Endometrial microvascular endothelial cells (primary cell): ENCODE measurements around the gene SMCP. TPM values are rescaled to one million over a fixed set of nuclear protein-coding genes. Genes with fewer than 3 reads are reported as not detected.

ENCODE experiments used
- in situ Hi-C: cut with HindIII; loops from 2 replicates; pipeline ENCODE4 v1.10.0; 2017; ENCODE audit warnings: low sequenced_read_pairs, low pct_unique_long_range_greater_than_20kb; ENCODE audit errors: inconsistent ontology term
- total RNA-seq: library from RNA; depleted of rRNA; stranded (reverse); fragments of >200 nt; gene quantifications from one replicate; pipeline ENCODE4 v1.2.3, GENCODE V29; 2015; ENCODE audit errors: inconsistent ontology term

The SMCP gene
- total RNA-seq, 1 donor from 2014 or later = not detected

DNA sequence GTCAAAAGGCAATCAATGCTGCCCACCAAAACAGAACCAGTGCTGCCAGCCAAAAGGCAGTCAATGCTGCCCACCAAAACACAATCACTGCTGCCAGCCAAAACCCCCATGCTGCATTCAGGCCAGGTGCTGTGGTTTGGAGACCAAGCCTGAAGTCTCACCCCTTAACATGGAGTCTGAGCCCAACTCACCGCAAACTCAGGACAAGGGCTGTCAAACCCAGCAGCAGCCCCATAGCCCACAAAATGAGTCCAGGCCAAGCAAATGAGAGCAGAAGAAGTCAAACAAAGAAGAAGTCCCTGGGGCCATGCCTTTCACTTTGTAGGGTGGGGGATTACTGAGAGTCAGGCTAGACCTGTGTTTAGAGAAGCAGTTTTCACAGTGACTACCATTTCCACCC is 6.4 kb downstream of the SMCP start:
- in situ Hi-C loops = no loop called here

DNA sequence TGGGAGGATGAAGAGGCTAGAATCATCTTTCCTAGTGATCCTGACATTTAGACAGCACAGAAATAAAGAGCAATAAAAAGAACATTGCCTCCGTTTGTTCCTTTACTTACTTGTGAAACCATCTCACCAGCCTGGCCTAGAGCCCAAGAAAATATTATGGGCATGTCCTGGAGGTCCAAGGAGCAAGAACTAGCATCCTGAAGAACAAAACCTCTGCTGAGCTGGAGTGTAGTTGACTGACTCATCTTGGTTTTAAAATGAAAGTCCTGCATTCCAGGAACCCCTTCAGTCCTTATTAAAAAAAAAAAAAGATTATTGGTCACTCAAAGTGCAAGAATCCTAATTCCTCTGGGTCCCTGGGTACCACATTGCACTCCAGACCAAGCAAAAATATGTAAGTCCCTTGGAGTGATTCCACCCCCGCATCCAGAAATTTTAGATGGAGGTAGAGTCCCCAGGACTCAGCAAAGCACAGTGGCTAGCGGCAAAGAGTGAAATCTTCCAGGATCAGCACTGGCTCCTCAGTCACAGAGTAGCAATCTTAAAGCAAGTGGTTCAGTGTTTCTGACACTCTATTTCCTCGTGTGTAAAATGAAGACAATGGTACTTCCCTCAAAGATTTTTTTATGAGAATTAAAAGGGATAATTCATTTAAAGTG is 7.0 kb downstream of the SMCP start:
- in situ Hi-C loops = no loop called here

DNA sequence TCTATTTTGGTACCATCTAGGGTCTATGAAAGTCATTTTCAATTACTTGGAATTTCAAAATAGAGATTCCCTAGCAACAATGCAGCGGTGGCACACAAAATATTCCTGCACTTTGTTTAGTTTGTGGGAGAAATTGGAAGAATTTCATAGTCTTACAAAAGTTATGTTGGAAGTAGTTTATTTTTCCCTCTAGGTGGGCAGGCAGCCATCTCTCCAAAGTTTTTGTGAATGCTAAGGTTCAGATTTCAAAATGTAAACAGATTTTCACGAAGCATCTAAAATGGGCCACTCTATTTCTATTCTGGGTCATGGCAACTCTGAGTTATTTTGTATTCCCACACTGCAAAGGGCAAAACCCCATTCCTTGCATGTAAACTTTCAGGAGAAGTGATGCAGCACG is 8.0 kb downstream of the SMCP start:
- in situ Hi-C loops = no loop called here

DNA sequence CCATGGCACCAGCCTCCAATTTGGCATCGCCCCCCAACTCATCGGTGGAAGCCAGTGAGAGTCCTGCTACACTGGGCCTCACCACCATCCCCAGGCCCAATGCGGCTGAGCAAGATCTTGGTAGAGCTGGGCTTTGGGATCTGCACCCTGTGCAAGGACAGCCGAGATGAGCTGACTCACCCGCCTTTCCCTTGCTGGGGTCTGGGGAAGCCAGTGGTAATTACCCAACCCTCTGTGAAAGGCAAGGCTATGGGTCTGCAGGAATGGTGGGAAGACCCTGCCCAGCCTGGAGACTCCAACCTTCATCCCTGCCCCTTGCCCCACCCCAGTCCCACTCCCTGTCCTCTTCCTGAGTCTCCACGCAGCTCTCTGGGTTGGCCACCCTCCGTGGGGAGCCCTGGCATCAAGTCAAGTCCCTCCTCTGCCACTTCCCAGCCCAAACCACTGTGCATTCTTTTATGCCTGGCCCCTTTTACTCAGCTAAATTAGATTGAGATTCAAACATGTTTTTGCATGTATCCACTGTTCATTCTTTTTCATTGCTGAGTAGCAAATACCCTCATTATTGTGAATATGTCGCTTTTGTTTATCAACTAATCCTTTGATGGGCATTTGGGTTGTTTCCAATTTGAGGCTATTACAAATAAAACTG is 8.8 kb downstream of the SMCP start:
- in situ Hi-C loops = no loop called here

DNA sequence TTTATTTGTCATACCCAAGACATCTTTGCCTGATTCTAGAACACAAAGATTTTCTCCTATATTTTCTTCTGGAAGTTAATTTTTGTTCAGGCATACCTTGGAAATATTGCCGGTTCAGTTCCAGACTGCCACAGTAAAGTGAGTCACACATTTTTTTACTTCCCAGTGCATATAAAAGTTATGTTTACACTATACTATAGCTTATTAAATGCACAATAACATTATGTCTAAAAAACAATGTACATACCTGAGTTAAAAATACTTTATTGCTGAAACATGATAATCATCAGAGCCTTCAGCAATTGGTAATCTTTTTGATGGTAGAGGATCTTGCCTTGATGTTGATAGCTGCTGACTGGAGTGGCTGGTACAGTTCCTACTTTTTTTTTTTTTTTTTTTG is 10.0 kb downstream of the SMCP start:
- in situ Hi-C loops = no loop called here

DNA sequence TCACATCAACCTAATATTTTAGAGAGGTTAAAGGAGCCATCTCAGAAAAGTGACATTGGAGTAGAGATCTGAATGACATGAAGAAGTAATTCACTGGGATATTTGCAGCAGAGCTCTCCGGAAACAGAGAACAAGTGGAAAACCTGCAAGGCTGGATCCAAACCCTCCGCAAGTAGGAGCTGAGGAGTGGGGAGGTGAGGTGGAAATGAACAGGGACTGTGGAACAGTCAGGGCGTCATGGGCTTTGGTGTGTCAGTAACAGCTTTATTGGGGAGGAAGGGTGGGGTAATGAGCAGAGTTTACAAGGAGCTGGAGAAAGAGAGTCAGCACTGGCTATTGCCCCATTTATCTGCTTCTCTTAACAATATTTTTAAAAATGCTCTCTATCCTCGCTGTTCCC is 20.9 kb downstream of the SMCP start:
- in situ Hi-C loops = no loop called here

DNA sequence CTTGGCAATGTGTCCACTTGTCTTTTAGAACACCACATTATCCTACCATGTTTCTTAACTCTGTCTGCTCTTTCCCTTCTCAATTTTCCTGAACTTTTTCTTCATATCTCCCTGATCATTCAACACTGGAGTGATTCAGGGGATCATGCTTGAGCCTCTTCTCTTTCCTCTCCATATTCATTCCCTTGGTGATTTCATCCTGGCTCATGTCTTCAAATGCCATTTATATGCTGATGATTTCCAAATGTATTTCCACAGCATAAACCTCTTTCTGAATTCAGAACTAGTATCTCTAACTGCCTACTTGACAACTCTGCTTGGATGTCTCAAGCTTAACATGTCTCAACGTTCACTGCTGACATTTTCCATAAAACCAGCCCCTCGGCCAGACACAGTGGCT is 21.8 kb downstream of the SMCP start:
- in situ Hi-C loops = no loop called here

DNA sequence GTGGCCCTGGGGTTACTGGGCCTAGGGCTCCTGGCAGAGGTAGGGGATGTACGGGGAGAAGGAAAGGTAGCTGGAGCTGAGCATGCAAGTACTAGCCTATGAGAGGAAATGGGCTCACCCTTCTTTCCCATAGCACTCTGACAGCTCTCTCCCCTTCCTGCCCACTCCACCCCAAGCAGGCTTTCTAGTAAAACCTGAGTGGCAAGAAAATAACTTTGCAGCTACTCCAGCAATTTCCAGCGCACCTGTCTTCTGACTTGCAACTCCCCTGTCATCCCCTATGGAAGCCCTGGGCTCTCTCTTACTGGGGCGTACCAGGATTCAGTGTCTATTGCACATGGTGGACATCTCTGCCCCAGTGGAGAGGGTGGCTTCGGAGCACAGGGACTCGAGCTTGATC is 23.5 kb downstream of the SMCP start:
- in situ Hi-C loops = no loop called here

DNA sequence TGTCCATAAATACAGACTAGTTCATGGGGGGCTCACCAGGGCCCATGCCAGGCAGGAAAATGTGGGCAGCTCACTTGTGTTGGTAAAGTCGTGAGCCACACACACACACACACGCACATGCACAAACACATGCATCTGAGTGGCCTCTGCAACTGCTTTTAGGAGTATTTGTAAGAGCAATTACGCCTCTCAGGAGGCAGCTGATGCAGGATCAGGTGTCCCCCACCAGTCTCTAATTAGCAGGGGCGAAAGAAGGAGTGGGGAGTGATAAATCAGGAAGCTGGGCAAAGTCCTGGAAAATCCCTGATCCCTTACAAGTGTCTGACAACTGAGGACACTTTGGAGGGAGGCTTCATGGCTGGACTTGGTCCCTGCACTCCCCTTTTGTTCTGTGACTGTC is 24.5 kb downstream of the SMCP start:
- in situ Hi-C loops = no loop called here

DNA sequence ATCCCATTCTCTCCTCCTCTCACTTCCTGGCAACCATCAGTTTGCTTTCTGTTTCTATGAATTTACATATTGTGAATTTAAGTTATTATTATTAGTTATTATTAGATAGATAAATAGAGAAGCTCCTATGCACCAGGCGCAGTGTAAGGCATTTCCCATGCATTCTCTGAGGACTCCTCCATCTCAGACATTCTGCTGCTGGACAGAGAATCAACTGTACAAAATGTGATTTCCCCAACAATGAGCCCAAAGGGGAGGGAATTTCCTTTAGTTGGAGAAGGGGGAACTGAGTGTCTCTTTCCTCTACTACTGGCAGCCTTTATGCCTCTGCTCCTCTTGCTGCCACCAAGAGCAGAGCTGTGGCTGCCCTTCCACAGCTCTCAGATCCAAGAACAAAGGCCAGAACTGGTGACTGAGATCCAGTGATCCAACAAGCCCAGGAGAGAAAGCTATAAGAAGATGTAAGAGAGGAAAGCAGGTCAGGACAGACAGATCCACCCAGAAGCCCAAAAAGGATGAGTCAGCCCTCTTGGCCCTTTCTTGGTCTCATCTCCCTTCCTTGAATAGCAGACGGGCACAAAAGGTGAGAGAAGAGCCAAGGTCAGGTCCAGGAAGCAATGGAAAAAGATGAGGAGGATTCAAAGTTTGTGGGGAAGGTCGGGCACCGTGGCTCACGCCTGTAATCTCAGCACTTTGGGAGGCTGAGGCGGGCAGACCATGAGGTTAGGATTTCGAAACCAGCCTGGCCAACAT is 26.7 kb downstream of the SMCP start:
- in situ Hi-C loops = no loop called here

DNA sequence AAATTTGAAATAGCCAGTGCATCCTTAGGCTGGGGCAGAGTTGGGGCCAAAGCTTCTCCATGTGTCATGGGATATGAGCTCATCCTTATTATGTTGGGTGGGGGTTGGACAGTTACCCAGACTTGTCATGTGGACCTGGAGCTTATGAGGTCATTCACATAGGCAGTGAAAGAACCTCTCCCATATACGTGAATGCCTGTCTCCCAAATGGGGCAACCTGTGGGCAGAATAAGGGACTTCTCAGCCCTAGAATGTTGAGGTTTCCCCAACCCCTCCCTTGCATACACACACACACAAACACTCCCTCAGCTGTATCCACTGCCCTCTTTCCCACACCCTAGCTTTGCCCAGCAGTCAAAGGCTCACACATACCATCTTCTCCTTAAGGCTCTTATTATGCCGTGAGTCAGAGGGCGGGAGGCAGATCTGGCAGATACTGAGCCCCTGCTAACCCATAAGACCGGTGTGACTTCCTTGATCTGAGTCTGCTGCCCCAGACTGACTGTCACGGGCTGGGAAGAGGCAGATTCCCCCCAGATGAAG is 28.0 kb downstream of the SMCP start:
- in situ Hi-C loops = no loop called here

DNA sequence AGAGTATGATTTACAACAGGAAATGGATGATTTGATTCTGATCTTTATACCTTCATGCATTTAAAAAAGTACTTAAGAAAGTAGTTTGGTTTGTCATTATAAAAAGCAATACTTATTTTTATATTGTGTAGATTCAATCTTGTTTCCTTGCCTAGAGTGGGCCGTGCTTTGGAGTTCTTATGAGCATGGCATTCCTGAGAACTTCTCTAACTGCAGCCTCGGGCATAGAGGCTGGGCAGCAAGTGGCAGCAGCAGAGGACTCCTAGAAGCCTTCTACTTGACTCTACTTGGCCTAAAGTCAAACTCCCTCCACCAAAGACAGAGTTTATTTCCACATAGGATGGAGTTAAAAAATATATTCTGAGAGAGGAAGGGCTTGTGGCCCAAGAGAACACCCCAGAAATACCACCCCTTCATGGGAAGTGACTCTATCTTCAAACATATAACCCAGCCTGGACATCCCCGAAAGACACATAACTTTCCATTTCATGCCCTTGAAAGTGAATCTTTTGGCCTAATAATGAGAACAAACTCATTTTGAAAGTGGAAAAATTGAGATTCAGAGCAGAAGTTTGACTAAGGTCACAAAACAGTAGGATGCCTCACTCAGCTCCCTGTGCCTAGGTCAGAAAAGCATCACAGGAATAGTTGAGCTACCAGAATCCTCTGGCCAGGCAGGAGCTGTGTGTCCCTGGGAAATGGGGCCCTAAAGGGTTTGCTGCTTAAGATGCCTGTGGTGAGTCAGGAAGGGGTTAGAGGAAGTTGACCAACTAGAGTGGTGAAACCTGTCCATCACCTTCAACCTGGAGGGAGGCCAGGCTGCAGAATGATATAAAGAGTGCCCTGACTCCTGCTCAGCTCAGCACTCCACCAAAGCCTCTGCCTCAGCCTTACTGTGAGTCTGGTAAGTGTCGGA is 29.8 kb downstream of the SMCP start, which contains the start of gene IVL:
IVL (plus strand) TSS at position 861 of the 916 bp plus-strand sequence. CDS start 1,252 bp downstream, outside the sequence.
- in situ Hi-C loops = no loop called here

DNA sequence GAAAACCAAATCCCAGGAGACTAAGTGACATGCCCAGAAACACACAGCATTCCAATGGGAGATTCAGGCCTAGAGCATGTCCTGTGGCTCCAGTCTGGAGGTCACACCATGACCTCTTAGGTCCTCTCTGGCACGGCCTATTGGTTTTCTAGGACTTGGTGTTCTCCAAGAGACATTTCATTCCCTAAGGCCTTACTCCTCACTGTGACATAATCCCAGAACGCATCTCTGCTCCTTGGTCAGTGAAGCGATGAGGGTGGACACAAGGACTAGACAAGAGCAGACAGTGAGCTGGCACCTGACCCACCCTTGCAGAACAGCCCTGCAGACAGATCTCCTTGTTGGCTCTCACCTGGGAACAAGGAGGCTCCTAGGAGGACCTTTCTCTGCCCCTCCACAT is 31.1 kb downstream of the SMCP start:
- in situ Hi-C loops = no loop called here

DNA sequence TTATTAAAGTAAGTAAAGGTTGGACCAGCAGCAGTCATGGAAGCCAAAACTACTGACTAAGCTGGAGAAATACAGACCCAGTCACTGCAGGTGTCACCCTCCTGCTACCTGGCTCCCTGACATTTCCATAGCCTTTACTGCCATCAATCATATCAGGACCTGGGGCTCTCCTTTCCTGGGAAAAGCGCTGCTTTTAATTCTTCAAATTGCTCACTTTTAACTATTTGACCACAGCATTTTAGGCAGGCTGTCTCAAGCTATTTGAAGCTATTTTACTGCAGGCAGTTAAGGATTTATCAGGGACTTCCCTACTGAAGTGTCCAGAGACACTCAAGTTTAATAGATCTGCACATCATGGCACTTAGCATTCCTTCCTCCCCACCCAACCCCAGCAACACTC is 34.3 kb downstream of the SMCP start:
- in situ Hi-C loops = no loop called here

DNA sequence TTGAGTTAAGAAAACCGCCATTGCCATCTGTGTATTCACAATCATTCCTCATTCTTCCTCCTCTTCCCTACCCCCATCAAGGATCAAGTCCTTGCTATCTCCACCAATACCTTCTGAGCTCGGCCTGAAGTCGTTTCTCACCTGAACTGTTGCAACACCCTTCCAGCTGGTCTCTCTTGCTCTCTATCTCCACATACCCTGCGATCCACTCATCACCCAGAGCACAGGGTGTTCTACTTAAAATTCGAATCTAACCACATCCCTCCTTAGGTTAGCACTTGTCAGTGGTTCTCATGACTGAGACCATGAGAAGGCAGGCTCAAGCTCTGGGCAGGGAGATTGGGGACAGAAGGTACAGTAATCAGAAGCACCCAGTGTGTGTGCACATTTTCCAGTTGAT is 34.8 kb downstream of the SMCP start:
- in situ Hi-C loops = no loop called here

DNA sequence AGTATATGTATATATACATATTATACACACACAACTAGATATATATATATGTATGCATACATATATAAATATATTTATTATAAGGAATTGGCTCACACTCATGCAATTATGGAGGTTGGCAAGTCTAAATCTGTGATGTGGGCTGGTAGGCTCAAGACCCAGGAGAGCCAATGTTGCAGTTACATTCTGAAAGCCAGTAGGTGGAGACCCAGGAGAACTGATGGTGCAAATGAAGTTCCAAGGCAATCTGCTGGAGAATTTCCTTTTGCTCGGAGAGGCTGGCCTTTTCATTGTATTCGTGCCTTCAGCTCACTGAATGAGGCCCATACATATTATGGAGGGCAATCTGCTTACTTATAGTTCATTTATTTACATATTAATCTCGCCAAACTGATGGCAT is 39.7 kb downstream of the SMCP start:
- in situ Hi-C loops = no loop called here

DNA sequence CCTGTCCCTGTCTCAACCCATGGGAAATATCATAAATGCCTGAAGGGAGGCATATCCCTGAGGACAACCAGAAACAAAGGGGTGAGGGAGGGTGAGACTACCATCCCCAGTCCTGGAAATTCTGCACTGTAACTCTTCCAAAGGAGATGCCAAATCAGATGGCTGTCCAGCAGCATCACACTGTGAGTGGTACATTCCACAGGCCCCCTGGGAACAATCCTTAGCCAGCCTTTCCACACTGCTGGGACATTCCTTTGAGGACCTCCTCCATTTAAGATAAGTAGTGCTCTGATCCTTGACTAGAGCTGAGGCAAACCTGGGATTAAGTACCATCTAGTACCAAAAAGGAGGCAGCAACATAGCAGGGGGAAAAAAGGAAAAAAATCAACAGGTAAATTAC is 40.9 kb downstream of the SMCP start:
- in situ Hi-C loops = no loop called here

DNA sequence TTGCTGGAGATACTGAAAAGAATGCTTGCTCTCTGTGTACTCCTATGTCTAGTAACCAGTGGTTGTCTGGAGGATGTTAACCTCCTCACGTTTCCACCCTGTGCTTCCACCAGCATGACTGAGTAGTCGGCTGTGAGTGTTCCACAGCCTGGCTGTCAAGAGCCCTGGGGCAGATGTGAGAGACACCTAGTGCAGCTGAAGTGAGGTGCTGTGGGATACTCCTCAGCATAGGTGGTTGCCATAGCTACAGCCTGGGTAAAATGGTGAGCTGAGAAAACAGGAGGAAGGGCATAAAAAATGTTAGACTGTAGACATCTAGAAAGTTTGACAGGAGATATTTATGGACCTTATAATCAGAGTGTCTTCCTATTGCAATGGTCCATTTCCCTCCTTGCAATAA is 46.1 kb downstream of the SMCP start:
- in situ Hi-C loops = no loop called here

DNA sequence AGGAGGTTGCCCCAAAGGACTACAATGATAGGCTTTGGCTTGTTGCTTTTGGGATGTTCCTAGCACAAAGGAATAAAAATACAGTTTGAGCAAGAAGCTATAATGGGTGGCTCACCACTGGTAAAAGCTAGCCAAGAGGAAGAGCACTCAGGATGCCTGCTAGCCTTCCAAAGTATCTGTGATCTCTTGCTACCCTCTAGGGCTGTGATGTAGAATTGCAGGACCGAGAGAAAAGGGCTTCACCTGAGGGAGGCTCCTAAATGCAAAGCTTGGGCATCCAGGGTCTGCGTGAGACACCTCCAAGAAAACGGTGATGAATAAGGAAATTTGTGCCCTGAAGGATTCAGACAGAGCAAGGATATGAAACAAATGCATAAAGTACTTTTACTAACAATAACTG is 48.0 kb downstream of the SMCP start:
- in situ Hi-C loops = no loop called here
